ENCODE measurements around the gene PLCB2. TPM values are rescaled to one million over a fixed set of nuclear protein-coding genes. Genes with fewer than 3 reads are reported as not detected.

Gene PLCB2
- polyA plus RNA-seq, 1 donor (not counting 4 experiments of a cell fraction or from before 2014, with no cell fraction given): 0.73 TPM

GRCh38 chr15:40316931-40317330 is 9.2 kb upstream of the PLCB2 start:
- Histone ChIP-seq H3K36me3 (ENCODE audit: control insufficient read depth in 2 of 2, extremely low read depth in 1 of 2, insufficient read depth in 2 of 2, low read length in 2 of 2) (no peaks in the 10 kb centered on the region), H2AFZ (ENCODE audit: control insufficient read depth, low read length) (no peak overlapping the region), H4K20me1 (ENCODE audit: control insufficient read depth, extremely low read depth, insufficient read depth, low read length) (no peaks in the 10 kb centered on the region), H3K27me3 (ENCODE audit: control insufficient read depth, extremely low read depth, insufficient read depth, low read length) (no peaks in the 10 kb centered on the region), H3K4me1 (ENCODE audit: control insufficient read depth, extremely low read depth, insufficient read depth, low read length) (peaks cover 20% of the 10 kb centered on the region), H3K79me2 (ENCODE audit: control insufficient read depth, insufficient read depth, low read length) (no peaks in the 10 kb centered on the region), H3K27ac (ENCODE audit: control insufficient read depth, insufficient read depth, low read length) (no peak overlapping the region), H3K9ac (ENCODE audit: control insufficient read depth, extremely low read depth, insufficient read depth, low read length) (no peak overlapping the region), H3K4me3 (ENCODE audit: control insufficient read depth in 2 of 3, extremely low read depth in 1 of 3, insufficient read depth in 2 of 3, low read depth in 1 of 3, low read length in 3 of 3) (no peak overlapping the region), H3K9me3 (ENCODE audit: control insufficient read depth, low read depth, low read length) (no peaks in the 10 kb centered on the region), H3K9me1 (ENCODE audit: control insufficient read depth, extremely low read depth, insufficient read depth, low read length) (no peaks in the 10 kb centered on the region), H3K4me2 (ENCODE audit: control insufficient read depth, extremely low read depth, insufficient read depth, low read depth, low read length) (no peak overlapping the region)
- dilution Hi-C loops (cut with MboI; ENCODE audit: extremely low pct_ligation_motif_present, low sequenced_read_pairs): no loop called here
- FAIRE-seq (no peak), DNase-seq (ENCODE audit: low read depth, low spot score) (no peak)
- TF ChIP-seq EZH2 (IDR thresholded peaks at IDR 0.05; ENCODE audit: low read length) (no peak), CTCF (optimal IDR thresholded peaks at IDR 0.05 in 1 of 3, IDR thresholded peaks at IDR 0.05 in 1 of 3, conservative IDR thresholded peaks at IDR 0.05 in 1 of 3; ENCODE audit: extremely low read depth in 1 of 3, insufficient read depth in 2 of 3, low read length in 3 of 3) (no peak)

GRCh38 chr15:40314723-40315276 is 7.1 kb upstream of the PLCB2 start:
- no peaks in the 10 kb centered on the region for H3K36me3 ChIP-seq (ENCODE audit: control insufficient read depth in 2 of 2, extremely low read depth in 1 of 2, insufficient read depth in 2 of 2, low read length in 2 of 2)
- TF ChIP-seq CTCF (optimal IDR thresholded peaks at IDR 0.05 in 1 of 3, IDR thresholded peaks at IDR 0.05 in 1 of 3, conservative IDR thresholded peaks at IDR 0.05 in 1 of 3; ENCODE audit: extremely low read depth in 1 of 3, insufficient read depth in 2 of 3, low read length in 3 of 3) (no peak), EZH2 (IDR thresholded peaks at IDR 0.05; ENCODE audit: low read length) (no peak)
- dilution Hi-C loops (cut with MboI; ENCODE audit: extremely low pct_ligation_motif_present, low sequenced_read_pairs): no loop called here
- no peak overlapping the region for H3K4me3 ChIP-seq (ENCODE audit: control insufficient read depth in 2 of 3, extremely low read depth in 1 of 3, insufficient read depth in 2 of 3, low read depth in 1 of 3, low read length in 3 of 3)
- no peak overlapping the region for H3K9ac ChIP-seq (ENCODE audit: control insufficient read depth, extremely low read depth, insufficient read depth, low read length)
- DNase-seq (ENCODE audit: low read depth, low spot score) (no peak), FAIRE-seq (peak; percentile 67)
- H3K4me1 ChIP-seq (ENCODE audit: control insufficient read depth, extremely low read depth, insufficient read depth, low read length): peaks cover 20% of the 10 kb centered on the region
- H3K9me1 ChIP-seq (ENCODE audit: control insufficient read depth, extremely low read depth, insufficient read depth, low read length): no peaks in the 10 kb centered on the region
- no peaks in the 10 kb centered on the region for H3K79me2 ChIP-seq (ENCODE audit: control insufficient read depth, insufficient read depth, low read length)
- no peak overlapping the region for H2AFZ ChIP-seq (ENCODE audit: control insufficient read depth, low read length)
- H3K27ac ChIP-seq (ENCODE audit: control insufficient read depth, insufficient read depth, low read length): no peak overlapping the region
- H3K27me3 ChIP-seq (ENCODE audit: control insufficient read depth, extremely low read depth, insufficient read depth, low read length): peaks cover 12% of the 10 kb centered on the region
- H3K9me3 ChIP-seq (ENCODE audit: control insufficient read depth, low read depth, low read length): no peaks in the 10 kb centered on the region
- H4K20me1 ChIP-seq (ENCODE audit: control insufficient read depth, extremely low read depth, insufficient read depth, low read length): no peaks in the 10 kb centered on the region
- no peak overlapping the region for H3K4me2 ChIP-seq (ENCODE audit: control insufficient read depth, extremely low read depth, insufficient read depth, low read depth, low read length)

Data from keratinocyte (primary cell).